RPMI7951 (cell line): Measurements from ENCODE around the gene UBXN7. TPM values are rescaled to one million over a fixed set of nuclear protein-coding genes. Genes with fewer than 3 reads are reported as not detected.
"Not testable (repeated sequence)": the region's sequence is repeated elsewhere in the genome, so short reads cannot be mapped to it uniquely, and the experiment has no call there.

Experiments used
- DNase-seq: peaks from one replicate; pipeline ENCODE4 v3.0.0-alpha.2; 2012; ENCODE audit warnings: low read depth
- total RNA-seq: library from RNA; depleted of rRNA; stranded (reverse); fragments of >200 nt; shearing (Covaris generic); gene quantifications from 2 replicates; pipeline ENCODE4 v1.2.3, GENCODE V29; 2014; rRNA removed

Gene UBXN7
- total RNA-seq = 10.8 and 12.3 TPM in 2 replicates

GRCh38 chr3:196432137-196432879 is at the start of gene UBXN7:
Gene UBXN7 (minus strand): TSS chr3:196432427. CDS start chr3:196432399, 28 bp downstream.
- DNase-seq = peak; percentile 91

GRCh38 chr3:196477678-196478077 is 45.5 kb upstream of the UBXN7 start:
- DNase-seq = no peak

- no peak for DNase-seq
These were observed 40.1 kb upstream of the UBXN7 start for GRCh38 chr3:196472286-196472685.

GRCh38 chr3:196471551-196471950 is 39.3 kb upstream of the UBXN7 start:
- no peak for DNase-seq

GRCh38 chr3:196470182-196470581 is 38.0 kb upstream of the UBXN7 start:
- DNase-seq = not testable (repeated sequence)

- DNase-seq = no peak
These were observed 31.6 kb upstream of the UBXN7 start for GRCh38 chr3:196463804-196464203.

- DNase-seq = no peak
These were observed 31.2 kb upstream of the UBXN7 start for GRCh38 chr3:196463478-196463756.

GRCh38 chr3:196462680-196463477 is 30.7 kb upstream of the UBXN7 start:
- not testable (repeated sequence) for DNase-seq

GRCh38 chr3:196458063-196458462 is 25.8 kb upstream of the UBXN7 start:
- no peak for DNase-seq

GRCh38 chr3:196457470-196457869 is 25.2 kb upstream of the UBXN7 start:
- not testable (repeated sequence) for DNase-seq

GRCh38 chr3:196454935-196455334 is 22.7 kb upstream of the UBXN7 start:
- DNase-seq = no peak

- peak; percentile 18 for DNase-seq
These were observed 13.2 kb upstream of the UBXN7 start for GRCh38 chr3:196445391-196445790.

GRCh38 chr3:196444500-196444894 is 12.3 kb upstream of the UBXN7 start:
- DNase-seq = no peak

- no peak for DNase-seq
These were observed 8.5 kb upstream of the UBXN7 start for GRCh38 chr3:196440696-196441095.

- peak; percentile 87 for DNase-seq
These were observed 7.9 kb upstream of the UBXN7 start for GRCh38 chr3:196440041-196440537.

- peak; percentile 64 for DNase-seq
These were observed 768 bp downstream of the UBXN7 start for GRCh38 chr3:196431181-196432136.

- no peak for DNase-seq
These were observed 4.2 kb downstream of the UBXN7 start for GRCh38 chr3:196428041-196428440.

- DNase-seq = not testable (repeated sequence)
These were observed 7.8 kb downstream of the UBXN7 start for GRCh38 chr3:196424421-196424820.

- peak; percentile 33 for DNase-seq
These were observed 9.0 kb downstream of the UBXN7 start for GRCh38 chr3:196423044-196423781.

GRCh38 chr3:196421668-196422067 is 10.6 kb downstream of the UBXN7 start:
- DNase-seq = not testable (repeated sequence)

GRCh38 chr3:196419386-196419785 is 12.8 kb downstream of the UBXN7 start:
- DNase-seq = no peak
